GM12801 (cell line): ENCODE data around the gene SYP.

Experiments
- TF ChIP-seq, protein P1 (sequence below): IDR thresholded peaks from one replicate; pipeline ENCODE4 v1.5.1; 2011; ENCODE audit warnings: control low read depth; ENCODE audit not compliant: insufficient read length; ENCODE audit errors: extremely low read depth

The SYP gene

GRCh38 chrX:49190821-49191573, 9.0 kb downstream of the SYP start:
- TF ChIP-seq, protein P1, sequence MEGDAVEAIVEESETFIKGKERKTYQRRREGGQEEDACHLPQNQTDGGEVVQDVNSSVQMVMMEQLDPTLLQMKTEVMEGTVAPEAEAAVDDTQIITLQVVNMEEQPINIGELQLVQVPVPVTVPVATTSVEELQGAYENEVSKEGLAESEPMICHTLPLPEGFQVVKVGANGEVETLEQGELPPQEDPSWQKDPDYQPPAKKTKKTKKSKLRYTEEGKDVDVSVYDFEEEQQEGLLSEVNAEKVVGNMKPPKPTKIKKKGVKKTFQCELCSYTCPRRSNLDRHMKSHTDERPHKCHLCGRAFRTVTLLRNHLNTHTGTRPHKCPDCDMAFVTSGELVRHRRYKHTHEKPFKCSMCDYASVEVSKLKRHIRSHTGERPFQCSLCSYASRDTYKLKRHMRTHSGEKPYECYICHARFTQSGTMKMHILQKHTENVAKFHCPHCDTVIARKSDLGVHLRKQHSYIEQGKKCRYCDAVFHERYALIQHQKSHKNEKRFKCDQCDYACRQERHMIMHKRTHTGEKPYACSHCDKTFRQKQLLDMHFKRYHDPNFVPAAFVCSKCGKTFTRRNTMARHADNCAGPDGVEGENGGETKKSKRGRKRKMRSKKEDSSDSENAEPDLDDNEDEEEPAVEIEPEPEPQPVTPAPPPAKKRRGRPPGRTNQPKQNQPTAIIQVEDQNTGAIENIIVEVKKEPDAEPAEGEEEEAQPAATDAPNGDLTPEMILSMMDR, result no peak

- TF ChIP-seq, protein P1, result no peak
These were observed 10.4 kb downstream of the SYP start for GRCh38 chrX:49189606-49190005.

DNA sequence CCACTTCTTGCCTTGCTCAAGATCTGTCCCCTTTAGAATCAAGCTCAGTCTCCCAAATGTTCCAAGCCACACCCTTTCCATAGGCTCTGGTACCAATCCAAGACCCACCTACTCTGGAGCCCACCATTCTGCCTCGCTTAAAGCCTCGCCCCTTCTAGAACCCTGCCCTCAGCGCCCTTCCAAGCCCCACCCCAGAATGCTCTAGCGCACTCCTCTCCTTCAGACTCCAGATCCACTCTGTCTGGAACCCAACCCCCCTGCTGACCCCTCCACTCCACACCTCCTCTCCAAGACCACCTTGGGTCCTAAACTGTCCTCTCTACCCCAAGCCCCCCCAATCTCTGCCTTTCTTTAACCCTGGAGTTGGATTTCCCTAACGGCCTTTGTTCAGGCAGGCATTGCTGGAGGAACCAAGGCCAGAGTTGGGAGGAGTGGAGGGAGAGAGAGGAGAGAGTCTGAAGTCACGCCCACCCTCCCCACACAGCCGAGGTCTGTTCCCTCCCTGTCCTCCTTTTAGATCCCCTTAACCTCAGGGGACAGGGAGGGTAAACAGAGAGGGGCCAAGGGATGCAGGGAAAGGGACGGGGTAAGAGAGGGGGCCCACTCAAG, 11.4 kb downstream of the SYP start:
- TF ChIP-seq, protein P1, result no peak

DNA sequence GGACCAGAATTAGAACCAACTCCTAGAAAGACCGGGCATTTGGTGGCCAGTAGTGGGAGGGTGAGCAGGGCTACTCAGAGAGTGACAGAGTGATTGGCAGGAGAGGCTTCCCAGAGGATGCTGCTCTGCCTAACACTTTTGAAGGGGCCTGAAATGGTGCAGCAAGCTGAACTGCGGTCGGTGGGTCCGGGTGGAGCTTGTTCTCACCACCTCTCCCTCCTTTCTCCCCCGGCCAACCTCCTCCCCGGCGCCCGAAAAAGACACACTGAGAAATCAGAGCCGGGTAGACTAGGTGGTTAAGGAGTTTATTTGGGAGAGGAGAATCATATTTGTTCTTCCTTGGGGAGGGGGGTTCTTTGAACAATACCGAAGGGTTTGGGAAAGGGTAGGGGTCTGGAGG, 12.5 kb downstream of the SYP start:
- TF ChIP-seq, protein P1, result no peak

- TF ChIP-seq, protein P1, result no peak
These were observed 13.0 kb downstream of the SYP start for GRCh38 chrX:49187028-49187394.

GRCh38 chrX:49186125-49187027, 13.6 kb downstream of the SYP start, which contains the start of gene PRICKLE3:
Gene PRICKLE3 (minus strand): TSS chrX:49186373. CDS start chrX:49186297, 76 bp downstream.
- TF ChIP-seq, protein P1, result no peak
